NOMO-1 treated with dmso at 0.1 percent for 144 hours (cell line): ENCODE measurements around the gene LRP1B.

Experiments
- DNase-seq: peaks from one replicate; lab custom pipeline; 2025; ENCODE audit not compliant: unreplicated experiment; lab: John Stamatoyannopoulos, UW

Gene LRP1B

DNA sequence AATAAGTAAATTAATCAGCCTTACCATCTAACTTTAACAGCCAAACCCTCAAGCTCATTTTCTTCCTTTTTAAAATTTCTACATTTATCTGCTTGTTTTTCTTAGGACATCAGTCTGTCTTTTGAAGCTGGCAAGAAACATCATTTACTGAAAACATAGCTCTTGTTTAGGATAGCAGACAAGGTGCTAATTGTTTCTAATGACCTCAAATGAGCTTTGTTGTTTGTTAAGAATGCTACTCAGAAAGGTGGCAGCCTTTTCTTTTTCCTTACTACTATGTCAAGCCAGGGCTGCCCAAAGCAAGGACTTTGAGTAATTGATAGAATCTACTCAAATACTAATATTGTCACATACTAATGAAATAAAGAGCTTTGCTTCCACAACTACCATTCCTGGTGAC is 171.8 kb downstream of the LRP1B start:
- DNase-seq = no peak

DNA sequence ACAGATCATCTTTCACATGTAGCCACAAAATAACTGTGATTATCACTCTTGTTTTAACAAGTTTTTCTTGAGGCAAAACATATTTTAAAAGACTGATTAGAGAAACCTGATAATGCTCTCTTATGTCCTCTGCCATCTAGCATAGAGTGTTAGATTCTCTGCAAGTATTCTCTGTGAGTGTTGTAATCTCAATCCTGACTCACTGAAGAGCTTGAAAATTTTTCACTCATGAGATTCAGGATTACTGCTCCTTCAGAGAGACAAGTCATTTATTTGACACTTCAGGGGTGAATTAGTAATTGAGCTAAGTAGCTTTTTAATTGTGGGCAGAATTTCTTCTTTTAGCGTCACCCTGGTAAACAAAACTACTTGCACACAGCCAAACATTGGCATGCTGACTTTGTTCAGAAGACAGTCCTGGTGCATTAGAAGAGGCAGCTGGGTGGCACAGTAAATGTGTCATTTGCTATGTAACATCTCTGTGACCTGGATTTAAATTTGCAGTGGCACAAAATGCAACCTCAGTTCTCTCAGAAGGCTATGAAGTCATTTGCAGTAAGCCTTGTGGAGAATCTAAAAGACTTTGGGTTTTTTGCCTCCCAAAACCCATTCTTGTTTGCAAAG is 172.9 kb downstream of the LRP1B start:
- no peak for DNase-seq

DNA sequence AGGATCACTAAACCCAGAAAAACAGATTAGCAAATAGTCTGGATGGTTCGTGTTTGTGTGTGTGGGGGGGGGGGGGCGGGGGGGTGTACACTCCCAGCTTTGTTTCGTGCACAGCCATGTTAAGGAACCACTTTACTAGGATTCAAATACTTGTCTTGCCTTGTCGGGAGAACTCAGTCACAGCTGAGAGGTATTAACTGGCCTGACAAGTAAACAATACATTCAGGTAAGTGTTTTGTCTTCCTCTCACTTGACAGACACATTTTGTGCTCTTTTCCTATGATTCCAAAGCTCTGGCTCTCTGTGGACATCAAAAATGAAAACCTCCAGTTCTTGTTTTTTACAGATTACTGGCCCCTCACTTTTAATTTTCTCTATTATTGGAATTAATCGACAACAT is 173.5 kb downstream of the LRP1B start:
- no peak for DNase-seq

DNA sequence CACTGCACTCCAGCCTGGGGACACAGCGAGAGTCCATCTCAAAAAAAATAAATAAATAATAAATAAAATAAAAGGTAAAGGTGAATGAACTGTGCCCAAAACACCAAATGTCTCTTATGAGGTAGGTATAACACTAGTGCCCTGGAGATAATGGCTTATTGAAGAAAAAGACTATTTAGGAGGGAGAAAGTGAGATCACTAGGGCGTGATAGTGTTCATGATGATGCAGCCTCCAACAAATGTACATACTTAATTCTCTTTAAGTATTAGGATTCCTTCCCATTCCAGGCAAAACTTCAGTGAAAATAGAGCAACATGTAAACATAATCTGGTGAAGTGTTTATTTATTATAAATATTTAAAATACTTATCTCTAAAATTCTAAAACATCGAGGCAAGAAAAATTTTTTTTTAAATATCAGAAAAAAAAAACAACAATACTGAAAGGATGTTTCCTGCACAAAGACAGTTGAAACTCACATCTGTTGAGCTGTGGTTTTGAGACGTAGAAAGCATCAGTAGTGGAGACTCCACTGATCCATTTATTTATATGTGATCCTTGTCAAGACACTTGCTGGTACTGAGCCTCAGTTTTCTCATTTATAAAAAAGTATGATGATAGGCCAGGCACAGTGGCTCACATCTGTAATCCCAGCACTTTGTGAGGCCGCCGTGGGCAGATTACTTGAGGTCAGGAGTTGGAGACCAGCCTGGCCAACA is 183.3 kb downstream of the LRP1B start:
- DNase-seq = no peak

DNA sequence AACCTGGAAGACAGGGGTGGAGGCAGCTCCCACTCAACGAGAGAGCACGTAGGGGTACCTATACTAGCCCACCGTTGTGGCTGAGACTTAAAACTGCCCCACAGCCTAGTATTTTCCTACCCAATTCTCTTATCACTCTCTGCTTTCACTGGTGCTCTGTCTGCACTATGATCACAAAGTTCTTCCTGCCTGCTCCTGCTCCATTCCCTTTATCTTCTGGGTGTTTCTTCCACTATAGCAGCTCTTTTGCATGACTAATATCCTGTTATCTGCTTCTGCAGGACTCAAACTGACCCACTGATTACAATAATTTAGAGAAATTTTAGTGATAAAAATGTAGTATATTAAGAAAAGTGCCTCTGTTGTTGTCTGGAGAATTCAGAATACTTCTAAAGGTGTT is 184.8 kb downstream of the LRP1B start:
- DNase-seq = no peak

DNA sequence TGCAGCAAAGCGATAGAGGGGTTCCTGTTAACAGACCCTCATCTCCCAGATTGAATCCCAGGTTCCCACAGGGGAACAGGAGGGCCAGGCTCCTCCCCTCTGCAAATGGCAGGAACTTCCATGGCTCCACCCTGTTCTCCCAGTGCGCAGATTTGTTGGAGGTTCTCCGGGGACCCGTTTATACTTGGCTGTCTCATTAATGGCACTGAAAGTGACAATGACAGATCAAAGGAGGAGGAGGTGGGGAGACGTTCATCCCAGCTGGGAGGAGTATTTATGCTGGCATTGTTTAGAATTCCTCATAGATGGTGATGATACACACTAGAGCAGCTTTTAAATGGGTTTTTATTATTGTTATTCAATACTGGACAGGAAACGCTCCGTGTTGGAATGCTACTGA is 186.9 kb downstream of the LRP1B start:
- DNase-seq = no peak

DNA sequence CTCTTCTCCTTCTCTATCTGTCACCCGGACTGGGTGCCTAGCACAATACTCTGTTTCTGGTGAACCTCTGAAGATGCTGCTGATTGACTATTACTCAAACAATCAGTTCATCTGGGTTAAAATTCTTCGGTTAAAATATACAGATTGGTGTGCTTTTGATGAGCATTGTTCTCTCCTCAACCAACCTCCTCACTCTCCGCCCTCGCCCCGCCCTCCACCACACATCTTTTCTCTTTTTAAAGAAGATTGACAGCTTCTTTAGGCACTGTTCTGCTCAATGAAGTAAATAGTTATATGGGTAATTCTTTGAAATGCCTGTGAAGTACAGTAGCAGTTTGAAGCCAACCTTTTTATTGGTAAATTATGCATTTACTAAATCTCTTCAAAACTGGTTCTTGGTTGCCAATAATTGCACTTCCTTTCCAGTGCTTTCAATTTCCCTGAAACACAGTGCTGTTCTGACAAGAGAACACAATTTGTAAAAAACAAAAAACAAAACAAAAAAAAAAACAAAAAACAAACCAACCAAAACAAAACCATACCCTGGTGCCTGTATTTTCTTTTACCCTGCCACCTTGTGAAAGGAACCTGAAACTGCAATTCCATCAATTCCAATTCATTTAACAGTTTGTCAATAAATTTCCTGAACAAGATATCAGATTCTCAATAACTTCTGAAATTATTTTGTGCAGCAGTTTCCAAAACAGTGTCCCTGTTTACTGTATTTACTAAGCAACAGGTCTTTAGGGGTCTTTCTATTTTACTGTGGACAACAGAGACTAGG is 188.6 kb downstream of the LRP1B start:
- no peak for DNase-seq

DNA sequence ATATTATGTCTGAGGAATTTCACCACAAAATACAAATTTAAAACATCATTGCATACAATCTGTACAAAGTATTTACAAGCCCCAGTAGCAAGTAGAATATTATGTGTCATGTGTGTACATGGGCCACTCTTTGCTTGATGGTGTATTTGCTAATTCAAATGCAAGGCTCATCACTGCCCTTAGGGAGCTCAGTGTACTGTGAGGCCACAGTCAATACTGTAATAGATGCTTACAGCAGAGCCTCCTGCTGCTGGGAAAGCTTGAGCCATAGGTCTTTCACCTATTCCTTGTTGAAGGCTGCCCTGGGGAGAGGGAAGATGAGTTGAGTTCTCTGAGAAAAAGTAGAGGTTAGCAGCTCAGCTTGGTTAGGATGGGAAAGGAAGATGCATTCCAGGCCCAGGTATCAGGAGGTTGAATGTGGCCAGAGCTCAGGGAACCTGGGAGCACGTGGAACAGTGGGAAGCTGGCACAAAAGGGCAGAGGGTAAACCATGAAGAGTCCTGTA is 189.6 kb downstream of the LRP1B start:
- no peak for DNase-seq

DNA sequence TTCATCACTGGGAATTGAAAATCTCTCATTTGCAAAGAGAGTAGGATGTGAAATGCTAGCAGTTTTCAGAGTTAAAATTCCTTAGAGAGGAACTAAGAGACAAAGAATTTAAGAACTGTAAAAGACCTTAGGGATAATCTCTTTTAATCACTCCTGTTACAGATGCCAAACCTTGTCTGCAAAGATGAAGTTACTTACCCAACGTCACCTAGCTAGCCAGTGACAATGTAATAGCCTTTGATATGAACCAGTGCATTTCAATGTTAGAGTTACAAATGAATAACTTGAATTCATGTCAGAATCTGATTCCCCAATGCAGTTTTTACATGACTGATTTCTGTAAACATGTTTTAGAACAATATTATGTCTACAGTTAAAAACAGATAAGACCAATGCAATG is 190.1 kb downstream of the LRP1B start:
- DNase-seq = no peak

DNA sequence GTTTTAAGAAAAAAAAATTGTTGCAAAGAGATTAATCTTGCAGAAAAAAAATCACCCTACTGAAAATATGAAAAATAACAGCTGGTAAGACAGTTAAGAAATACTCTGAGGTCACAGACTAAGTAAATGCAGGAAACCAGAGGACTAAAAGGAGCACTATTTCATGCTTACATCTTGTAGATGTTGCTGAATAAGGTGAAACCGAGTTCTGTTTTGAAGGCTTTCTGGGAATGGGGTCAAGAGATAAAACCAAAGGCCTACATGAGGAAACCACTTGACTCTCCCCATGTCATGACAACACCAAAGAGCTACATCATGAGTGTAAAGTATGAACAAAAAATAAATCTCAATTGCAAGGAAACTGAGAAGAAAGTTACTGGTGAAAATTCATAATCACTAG is 197.6 kb downstream of the LRP1B start:
- DNase-seq = no peak

DNA sequence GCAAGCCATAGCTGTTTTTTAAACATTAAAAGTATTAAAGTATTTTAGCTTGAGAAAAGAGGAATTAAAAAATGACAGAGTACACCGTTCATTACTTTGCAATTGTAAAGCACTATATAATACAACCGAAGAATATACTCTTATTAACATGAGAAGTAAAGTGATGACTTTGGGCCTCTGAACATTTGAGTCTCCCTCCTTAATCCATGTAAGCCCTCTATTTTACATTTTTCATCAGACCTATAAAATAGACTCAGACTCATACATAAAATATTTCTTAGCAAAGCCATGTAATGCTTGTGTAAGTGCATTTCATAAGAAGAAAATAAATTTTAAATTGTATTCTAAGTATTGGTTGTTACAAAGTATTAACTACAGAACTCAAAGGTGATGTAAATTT is 198.6 kb downstream of the LRP1B start:
- DNase-seq = no peak

DNA sequence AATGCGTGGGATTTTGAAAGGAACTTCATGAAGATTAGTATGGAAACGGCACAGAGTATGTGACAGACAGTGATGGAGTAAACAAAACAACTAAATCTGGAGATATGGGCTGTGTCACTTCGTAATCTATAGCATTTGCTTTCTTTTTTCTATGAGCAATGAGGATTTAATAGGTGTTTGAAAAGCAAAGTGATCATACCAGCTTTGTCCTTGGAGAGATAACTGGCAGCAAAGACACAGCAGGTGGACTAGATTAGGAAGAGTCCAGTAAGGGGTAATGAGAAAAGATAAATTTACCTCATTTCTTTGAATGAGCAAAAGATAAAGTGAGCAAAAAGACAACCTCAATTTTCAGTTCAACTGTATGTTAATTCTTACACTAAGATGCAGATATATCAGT is 199.0 kb downstream of the LRP1B start:
- DNase-seq = no peak

DNA sequence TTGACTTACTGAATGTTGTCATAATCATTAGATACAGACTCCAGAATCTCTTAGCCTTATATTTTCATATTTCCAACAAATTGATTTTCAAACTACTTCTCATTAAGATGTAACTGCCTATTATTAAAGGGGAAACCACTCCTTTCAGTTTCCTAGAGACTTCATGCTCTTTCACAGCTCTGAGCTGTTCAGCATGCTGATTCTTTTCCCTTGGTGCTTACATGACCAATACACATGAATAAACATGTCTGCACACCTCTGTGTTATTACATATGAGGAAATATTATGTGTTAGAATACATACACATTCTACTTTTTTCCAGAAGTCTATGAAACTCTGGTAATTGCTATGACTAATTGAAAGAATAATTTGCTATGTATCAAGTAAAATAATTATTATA is 200.0 kb downstream of the LRP1B start:
- DNase-seq = no peak

DNA sequence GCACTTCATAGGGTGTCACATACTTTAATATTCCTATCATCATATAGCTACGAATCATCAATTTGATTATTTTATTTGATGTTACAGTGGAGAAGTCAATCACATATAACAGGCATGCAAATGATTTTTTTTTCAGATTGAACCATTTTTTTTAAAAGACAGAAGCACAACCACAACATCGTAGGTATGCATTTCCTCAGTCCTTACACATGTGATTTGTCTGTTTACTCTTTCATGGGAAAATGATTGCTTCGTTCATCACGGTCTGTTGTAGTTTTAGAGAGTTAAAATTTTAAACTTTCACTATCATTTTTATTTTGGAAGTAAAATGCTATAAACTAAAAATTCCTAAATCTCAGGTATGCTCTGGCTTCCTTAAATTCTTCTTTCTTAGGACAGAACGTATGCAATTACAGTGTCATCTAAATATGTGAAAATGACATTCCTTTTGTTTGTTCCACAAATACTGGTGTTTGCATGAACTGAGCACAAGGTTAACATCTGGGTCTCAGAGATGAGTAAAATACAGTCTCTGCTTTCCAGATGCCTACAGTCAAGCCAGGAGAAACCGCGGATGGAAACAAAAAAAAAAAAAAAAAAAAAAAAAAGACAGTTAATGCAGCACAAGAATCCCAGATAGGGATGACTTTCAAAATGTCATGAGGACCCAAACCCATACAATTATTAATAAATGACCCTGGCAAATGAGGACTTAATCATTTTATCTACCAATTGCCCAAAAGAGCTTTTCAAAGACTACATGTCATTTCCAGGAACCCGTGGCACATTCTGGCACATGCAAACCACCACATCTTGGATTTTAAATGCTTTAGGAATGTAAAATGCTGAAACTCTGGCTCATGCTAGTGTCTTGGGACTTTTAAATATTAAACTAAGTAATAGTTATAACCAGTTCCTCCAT is 201.2 kb downstream of the LRP1B start:
- DNase-seq = no peak

DNA sequence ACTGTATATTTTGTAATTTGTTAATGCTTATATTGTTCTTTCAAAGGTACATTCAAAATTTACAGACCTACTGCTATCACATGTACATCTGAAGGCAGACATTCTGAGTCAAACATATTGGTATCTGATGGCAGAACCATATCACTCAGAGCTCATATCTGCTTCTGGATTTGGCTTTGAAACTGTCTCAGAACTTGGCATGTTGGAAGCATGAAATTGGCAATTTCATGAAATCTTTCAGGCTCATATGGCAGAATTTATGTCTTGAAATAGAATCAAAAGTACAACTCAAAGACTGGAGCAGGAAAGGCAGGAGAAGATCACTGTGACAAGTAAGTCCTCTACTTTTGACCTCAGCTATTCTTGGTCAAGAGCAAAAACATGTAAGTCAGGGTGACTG is 202.3 kb downstream of the LRP1B start:
- DNase-seq = no peak

DNA sequence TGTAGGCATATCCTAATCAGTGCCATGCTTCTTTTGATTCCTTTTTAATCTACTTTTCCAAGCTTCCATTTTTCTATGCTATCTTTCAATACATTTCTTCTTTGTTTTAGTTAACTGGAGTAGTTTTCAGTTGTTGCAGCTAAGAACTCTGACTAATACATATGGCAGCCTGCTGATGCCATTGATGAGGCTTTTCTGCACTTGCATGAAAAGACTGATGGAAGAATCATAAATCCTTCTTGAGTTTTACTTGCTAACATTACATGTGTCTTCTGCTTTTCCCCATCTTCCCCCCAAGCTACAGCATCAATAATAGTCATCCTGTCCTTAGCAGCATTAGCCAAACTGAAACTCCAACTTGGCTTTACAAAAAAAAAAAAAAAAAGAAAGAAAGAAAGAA is 203.3 kb downstream of the LRP1B start:
- DNase-seq = no peak

DNA sequence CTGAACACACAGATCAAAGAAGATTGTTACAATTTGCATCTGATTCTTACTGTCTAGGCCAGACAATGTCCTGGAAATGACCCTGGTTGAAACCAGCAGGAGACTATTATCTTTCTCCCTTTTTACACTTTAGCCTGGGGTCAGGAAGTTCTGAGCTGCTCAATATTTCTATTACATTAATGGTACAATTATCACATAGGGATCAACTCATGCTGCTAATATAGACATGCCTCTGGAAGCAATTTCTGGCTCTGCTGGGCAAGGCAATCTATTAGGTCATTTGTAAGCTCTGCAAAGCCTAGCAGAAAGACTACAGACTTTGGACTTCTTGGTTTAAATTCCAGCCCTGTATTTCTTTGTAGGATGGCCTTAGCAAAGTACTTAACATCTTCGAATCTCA is 205.3 kb downstream of the LRP1B start:
- no peak for DNase-seq

DNA sequence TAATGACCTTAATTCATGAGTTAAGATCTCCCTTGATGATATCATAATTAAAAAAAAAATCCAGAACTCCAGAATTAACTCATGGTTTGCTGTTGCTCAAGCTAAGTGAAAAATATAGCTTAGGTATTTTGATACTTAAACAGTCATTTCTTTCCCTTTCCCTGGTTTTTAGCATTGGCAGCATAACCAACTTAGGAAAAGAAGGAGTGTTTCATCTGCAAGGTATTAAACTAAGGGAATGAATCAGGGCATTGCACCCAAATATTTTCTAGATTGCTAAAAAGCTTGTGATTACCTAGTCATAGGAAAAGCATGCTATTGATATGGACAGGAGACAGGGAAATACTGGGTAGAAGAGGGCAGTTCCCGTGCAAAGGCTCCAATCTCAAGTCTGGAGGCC is 207.2 kb downstream of the LRP1B start:
- no peak for DNase-seq

DNA sequence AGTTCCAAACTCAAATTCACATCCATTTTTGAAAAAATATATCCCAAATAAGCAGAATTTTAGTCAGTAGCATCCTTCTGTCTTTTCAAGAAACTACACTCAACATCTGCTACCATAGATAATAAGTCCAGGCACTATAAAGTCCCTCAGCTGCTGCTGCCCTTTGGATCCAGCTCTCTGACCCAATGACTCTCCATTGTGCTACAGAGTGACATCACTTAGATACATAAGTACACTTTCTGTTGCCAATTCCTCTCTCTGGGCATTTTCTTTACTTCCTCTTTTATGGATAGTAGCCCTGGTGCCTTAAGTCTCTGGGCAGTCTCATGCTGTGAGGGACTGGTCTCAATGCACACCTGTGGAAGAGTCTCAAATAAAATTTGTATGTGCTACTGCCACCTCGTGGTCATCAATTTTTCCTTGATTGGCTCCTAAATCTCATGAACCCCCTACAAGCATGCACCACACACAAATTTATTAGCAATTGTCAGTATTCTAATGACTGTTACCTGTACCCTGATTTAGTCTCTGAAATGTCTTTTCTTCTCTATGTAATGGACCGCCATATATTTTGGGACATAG is 219.2 kb downstream of the LRP1B start:
- no peak for DNase-seq

DNA sequence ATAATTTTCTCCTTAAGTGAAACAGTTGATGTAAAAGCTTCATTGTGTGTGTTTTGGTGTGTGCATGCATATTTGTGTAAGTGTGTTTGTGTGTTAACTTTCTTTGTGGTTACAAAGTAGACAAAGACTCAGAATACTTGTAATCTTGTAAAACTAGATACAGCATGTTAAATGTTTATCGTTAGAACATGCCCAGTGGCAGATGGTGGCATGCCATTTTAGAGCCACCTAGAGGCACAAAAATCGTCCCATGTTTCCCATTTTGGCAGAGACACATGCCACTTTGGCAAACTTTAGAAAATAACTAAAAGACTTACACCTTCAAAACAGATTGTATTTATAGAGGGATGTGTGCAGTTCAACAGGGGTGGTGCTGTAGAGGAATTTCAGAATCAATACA is 224.1 kb downstream of the LRP1B start:
- DNase-seq = no peak

DNA sequence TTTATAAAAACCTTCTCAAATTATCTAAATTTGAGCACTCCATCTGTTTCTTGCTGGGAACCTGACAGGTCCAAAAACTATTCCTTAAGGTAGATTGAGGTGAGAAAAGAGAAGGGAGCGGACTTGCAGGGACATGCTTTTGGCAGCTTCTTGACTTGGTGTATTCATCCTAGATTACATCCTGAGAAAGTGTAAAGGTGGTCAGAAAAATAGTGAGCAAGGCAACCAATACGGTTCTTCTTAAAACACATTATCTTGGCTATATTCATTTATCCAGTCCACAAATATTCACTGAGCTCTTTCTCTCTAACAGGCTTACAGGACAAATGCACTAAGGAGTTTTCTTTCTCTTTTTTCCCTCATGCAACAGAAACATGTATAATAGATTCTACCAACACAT is 230.0 kb downstream of the LRP1B start:
- no peak for DNase-seq
